Naive thymus-derived CD8-positive, alpha-beta T cell (primary cell): ENCODE measurements around the gene APLNR. TPM values are rescaled to one million over a fixed set of nuclear protein-coding genes. Genes with fewer than 3 reads are reported as not detected.
"Not testable (repeated sequence)": the region's sequence is repeated elsewhere in the genome, so short reads cannot be mapped to it uniquely, and the experiment has no call there.

Source experiments
- ATAC-seq, 2 donors: fragments of 150-1000 bp; cut with Tn5 transposase in 1 of 2; sonication (Bioruptor Pico), chemical (Tn5 transposase) in 1 of 2; 1 replicate in 1 of 2; 2 replicates in 1 of 2; pipeline ENCODE4 v1.10.0; 2021; ENCODE audit warnings: mild to moderate bottlenecking in 2 of 2, moderate library complexity in 2 of 2
- POLR2A ChIA-PET: fragments of 350-600 bp; sonication (Branson Sonifier 250); formaldehyde crosslinking; loops from one replicate; lab custom pipeline; 2021; ENCODE audit warnings: antibody characterized with exemption; lab: Charles Lee
- DNase-seq, 10 donors: peaks; one replicate each; pipeline versions ENCODE4 v3.0.0 to v3.0.0-alpha.2; 2020 to 2022
- H3K27ac Mint-ChIP-seq, 10 donors: one replicate each; pipeline ENCODE4 v1.8.0; 2020 to 2022; ENCODE audit warnings: mild to moderate bottlenecking in 10 of 10, mixed read lengths in 10 of 10, moderate library complexity in 4 of 10, inconsistent platforms in 1 of 10
- H3K27me3 Mint-ChIP-seq, 5 donors: one replicate each; pipeline ENCODE4 v1.8.0; 2021 to 2022; ENCODE audit warnings: mixed read lengths in 5 of 5
- H3K36me3 Mint-ChIP-seq, 3 donors: one replicate each; pipeline ENCODE4 v1.8.0; 2020 to 2022; ENCODE audit warnings: mixed read lengths in 3 of 3, mild to moderate bottlenecking in 2 of 3, inconsistent platforms in 1 of 3
- H3K4me1 Mint-ChIP-seq, 4 donors: one replicate each; pipeline ENCODE4 v1.8.0; 2021 to 2022; ENCODE audit warnings: mixed read lengths in 4 of 4
- H3K4me3 Mint-ChIP-seq, 10 donors: one replicate each; pipeline ENCODE4 v1.8.0; 2020 to 2022; ENCODE audit warnings: mild to moderate bottlenecking in 10 of 10, mixed read lengths in 10 of 10, moderate library complexity in 6 of 10, inconsistent platforms in 1 of 10
- H3K9me3 Mint-ChIP-seq, 9 donors: one replicate each; pipeline ENCODE4 v1.8.0; 2020 to 2022; ENCODE audit warnings: mixed read lengths in 9 of 9, mild to moderate bottlenecking in 3 of 9, inconsistent platforms in 1 of 9, moderate library complexity in 1 of 9
- polyA plus RNA-seq, 3 donors: library from polyadenylated mRNA; unstranded; fragments of 300-500 nt; fragmentation: Illumina TruSeq; gene quantifications; one replicate each; pipeline ENCODE4 v1.2.3, GENCODE V29; 2021
- total RNA-seq, 8 experiments: library from RNA in 2 of 8; stranded (reverse) in 2 of 8; gene quantifications; one replicate each; pipeline ENCODE4 v1.2.3 and lab custom pipeline; 2021 to 2026

The APLNR gene
- not detected for total RNA-seq
- polyA plus RNA-seq = not detected
- total RNA-seq (lab: John Stamatoyannopoulos, UW) = 0 reads per million in 6 experiments

DNA sequence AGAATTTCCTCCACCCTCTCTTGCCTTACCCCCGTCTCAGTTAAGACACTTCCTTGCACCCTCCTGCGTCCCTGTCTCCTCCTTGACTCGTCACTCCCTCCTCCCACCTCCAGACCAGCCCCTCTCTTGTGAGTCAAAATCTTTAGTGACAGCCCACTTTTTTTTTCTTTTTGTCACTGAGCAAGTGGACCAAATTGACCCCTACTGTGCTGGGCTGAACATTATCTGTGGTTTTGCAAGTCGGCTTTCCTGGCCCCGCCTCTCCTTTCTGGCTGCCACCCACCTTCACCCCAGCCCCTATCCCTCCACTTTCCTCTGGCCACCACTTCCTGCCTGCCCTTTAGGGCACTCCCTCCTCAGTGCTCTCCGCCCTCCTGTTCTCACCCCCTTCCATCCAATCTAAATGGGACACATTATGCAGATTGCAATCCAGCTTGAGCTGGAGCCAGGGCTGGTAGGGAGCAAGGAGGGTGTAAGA is at the start of gene APLNR:
Gene APLNR (minus strand): TSS at position 47 of the 478 bp plus-strand sequence. CDS start 246 bp downstream, outside the sequence.
- no peak within 1 kb of the TSS for H3K27ac Mint-ChIP-seq
- no peak for DNase-seq
- POLR2A ChIA-PET = no interaction called here
- H3K9me3 Mint-ChIP-seq = no peaks in the 10 kb centered on the region
- peak within 1 kb of the TSS in 2 of 10 donors; percentile 24 to 69 for H3K4me3 Mint-ChIP-seq
- no peaks in the 10 kb centered on the region for H3K36me3 Mint-ChIP-seq
- ATAC-seq = no peak
- H3K27me3 Mint-ChIP-seq = peaks cover 32 to 96% (median 60%) of the 10 kb centered on the region in 5 donors
- H3K4me1 Mint-ChIP-seq = peaks cover 6 to 12% (median 10%) of the 10 kb centered on the region in 4 donors

DNA sequence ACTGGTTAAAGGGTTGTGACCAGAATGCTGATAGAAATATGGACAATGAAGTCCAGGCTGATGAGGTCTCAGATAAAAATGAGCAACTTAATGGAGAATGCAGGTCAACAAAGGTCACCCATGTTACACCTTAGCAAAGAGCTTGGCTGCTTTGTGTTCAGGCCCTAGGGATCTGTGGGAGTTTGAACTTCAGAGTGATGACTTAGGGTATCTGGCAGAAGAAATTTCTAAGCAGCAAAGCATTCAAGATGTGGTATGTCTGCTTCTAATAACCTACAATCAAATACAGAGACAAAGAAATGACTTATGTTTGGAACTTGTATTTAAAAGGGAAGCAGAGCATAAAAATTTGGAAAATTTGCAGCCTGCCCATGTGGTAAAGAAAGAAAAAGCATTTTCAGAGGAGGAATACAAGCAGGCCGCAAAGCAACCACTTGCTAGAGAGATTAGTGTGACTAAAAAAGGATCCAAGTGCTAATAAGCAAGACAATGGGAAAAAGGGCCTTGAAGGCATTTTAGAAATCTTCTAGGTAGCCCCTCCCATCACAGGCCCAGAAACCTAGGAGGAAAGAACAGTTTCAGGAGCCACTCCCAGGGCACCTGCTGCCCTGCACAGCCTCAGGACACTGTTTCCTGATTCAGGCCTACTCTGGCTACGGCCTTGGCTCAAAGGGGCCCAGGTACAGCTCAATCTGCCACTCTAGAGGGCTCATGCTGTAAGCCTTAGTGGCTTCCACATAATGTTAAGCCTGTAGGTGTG is 46.4 kb upstream of the APLNR start:
- H3K4me3 Mint-ChIP-seq = no peak overlapping the region
- H3K9me3 Mint-ChIP-seq = peaks cover 0 to 23% (median 0%) of the 10 kb centered on the region in 9 donors
- no peaks in the 10 kb centered on the region for H3K4me1 Mint-ChIP-seq
- POLR2A ChIA-PET = no interaction called here
- peaks cover 0 to 12% (median 0%) of the 10 kb centered on the region in 3 donors for H3K36me3 Mint-ChIP-seq
- DNase-seq (no peak), ATAC-seq (no peak)
- H3K27ac Mint-ChIP-seq = no peak overlapping the region
- peaks cover 2 to 13% (median 9%) of the 10 kb centered on the region in 5 donors for H3K27me3 Mint-ChIP-seq

DNA sequence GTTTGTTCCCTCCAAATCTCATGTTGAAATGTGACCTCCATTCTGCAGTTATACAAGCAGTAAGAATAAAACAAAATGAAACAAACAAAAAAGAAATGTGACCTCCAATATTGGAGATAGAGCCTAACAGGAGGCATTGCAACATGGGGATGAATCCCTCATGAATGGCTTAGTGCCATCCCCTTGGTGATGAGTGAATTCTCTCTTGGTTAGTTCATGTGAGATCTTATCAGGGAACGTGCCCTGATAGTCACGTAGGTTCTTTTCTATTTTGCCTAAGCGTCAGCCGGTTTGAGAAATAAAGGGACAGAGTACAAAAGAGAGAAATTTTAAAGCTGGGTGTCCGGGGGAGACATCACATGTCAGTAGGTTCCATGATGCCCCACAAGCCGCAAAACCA is 44.5 kb upstream of the APLNR start:
- H3K4me3 Mint-ChIP-seq, H3K4me1 Mint-ChIP-seq, H3K27ac Mint-ChIP-seq, ATAC-seq, POLR2A ChIA-PET, DNase-seq: not testable (repeated sequence)
- Mint-ChIP-seq H3K27me3 (peaks cover 11 to 23% (median 15%) of the 10 kb centered on the region in 5 donors), H3K36me3 (peaks cover 0 to 12% (median 0%) of the 10 kb centered on the region in 3 donors), H3K9me3 (peaks cover 0 to 23% (median 0%) of the 10 kb centered on the region in 9 donors)

DNA sequence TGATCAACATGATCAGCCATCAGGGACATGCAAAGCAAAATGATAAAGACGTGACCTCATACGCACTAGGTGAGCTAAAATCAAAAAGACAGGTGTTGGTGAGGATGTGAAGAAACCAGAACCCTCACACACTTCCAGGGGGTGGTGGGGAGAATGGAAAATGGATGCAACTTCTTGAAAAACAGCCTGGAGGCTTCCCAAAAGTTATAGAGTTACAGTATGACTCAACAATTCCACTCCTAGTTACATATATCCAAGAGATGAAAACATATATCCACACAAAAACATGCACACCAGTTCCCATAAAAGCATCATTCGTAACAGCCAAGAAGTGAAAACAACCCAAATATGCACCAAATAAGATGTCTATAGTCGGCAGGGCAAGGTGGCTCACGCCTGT is 42.1 kb upstream of the APLNR start:
- H3K27ac Mint-ChIP-seq = no peak overlapping the region
- no peak overlapping the region for H3K4me3 Mint-ChIP-seq
- H3K9me3 Mint-ChIP-seq = peaks cover 0 to 25% (median 2%) of the 10 kb centered on the region in 9 donors

DNA sequence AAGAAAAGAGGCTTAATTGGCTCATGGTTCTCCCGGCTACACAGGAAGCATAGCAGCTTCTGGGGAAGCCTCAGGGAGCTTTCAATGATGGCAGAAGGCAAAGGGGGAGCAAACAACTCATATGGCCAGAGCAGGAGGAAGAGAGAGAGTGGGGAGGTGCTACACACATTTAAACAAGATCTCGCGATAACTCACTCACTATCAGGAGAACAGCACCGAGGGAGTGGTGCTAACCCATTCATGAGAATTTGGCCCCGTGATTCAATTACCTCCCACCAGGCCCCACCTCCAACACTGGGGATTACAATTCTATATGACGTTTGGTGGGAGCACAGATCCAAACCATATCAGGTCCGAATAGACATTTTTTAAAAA is 41.7 kb upstream of the APLNR start:
- no peak overlapping the region for H3K4me3 Mint-ChIP-seq

More for the DNA sequence above, 42.1 kb upstream of the APLNR start:
- H3K27me3 Mint-ChIP-seq = peaks cover 14 to 33% (median 28%) of the 10 kb centered on the region in 5 donors
- DNase-seq (no peak), ATAC-seq (no peak)
- H3K36me3 Mint-ChIP-seq = peaks cover 0 to 14% (median 0%) of the 10 kb centered on the region in 3 donors
- POLR2A ChIA-PET = no interaction called here
- H3K4me1 Mint-ChIP-seq = peaks cover 2 to 7% (median 4%) of the 10 kb centered on the region in 4 donors

DNA sequence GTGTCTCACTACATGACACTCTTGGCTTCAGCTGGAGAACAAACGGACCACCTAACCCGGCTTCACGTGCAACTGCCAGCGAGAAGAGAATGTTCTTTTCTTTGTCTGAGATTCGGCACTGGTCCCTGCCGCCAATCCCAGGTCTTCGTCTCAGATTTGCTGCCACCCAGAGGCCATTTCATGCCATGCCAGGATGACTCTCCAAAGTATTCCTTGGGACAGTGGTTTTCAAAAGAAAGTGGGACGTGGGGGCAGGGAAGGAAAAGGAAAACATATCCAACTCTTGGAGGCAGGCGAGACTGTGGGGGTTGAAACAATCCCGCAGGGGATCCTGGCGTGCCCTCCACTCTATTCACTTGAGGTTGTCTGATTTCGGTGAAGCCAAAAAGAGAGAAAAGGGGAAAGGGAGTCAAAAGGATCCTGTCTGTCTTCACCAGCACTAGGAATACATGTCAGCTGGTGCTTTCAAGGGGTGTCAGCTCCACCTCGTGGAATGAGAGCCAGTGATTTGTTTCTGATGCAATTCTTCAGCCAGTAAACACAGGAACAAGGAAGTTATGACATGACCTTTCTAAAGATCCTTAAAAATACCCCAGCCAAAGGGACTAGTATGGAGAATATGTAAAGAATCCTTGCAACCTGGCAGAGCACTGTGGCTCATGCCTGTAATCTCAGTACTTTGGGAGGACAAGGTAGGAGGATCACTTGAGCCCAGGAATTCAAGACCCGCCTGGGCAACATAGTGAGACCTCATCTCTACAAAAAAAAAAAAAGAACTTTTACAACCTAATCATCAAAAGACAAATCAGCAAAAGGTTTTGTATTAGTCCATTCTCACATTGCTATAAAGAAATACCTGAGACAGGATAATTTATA is 41.0 kb upstream of the APLNR start:
- Mint-ChIP-seq H3K36me3 (peaks cover 0 to 20% (median 0%) of the 10 kb centered on the region in 3 donors), H3K4me3 (no peak overlapping the region), H3K9me3 (peaks cover 0 to 33% (median 9%) of the 10 kb centered on the region in 9 donors), H3K4me1 (peaks cover 2 to 7% (median 4%) of the 10 kb centered on the region in 4 donors), H3K27me3 (peaks cover 14 to 38% (median 33%) of the 10 kb centered on the region in 5 donors), H3K27ac (no peak overlapping the region)
- ATAC-seq (peak in 1 of 2 donors; percentile 42), DNase-seq (no peak)
- POLR2A ChIA-PET = no interaction called here

More for the DNA sequence above, 41.7 kb upstream of the APLNR start:
- POLR2A ChIA-PET = no interaction called here
- Mint-ChIP-seq H3K27ac (no peak overlapping the region), H3K9me3 (peaks cover 0 to 28% (median 4%) of the 10 kb centered on the region in 9 donors), H3K4me1 (peaks cover 2 to 7% (median 4%) of the 10 kb centered on the region in 4 donors), H3K36me3 (peaks cover 0 to 16% (median 0%) of the 10 kb centered on the region in 3 donors), H3K27me3 (peaks cover 14 to 33% (median 30%) of the 10 kb centered on the region in 5 donors)
- no peak for ATAC-seq
- no peak for DNase-seq

DNA sequence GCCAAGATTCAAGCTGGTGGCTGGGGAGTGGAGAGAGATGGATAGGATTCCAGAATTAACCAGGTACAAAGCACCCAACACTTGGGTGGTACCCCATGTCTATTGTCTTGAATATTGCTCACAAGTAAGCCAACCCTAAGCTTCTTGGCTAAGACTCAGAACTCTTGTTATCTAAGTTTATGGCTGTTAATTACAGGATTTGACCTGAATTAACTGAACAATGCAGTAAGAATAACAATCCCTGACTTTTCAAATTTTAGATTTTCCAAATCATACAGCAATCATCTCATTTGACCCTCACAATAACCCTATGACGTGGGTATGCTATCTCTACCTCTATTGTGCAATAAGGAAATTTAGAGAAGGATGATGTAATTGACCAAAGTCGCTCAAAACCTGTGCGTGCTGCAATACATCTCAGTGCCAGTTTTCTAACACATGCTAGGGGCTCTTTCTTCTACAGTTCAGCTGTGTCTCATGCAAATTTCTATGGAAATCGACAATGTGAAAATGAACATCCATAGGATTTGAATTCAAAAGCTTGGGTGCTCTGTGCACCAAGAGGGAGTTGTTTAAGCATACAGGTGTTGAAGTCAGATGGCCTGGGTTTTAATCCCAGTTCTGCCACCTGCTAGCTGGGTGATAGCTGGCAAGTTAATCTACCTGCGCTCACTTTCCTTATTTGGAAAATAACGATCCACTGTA is 40.1 kb upstream of the APLNR start:
- Mint-ChIP-seq H3K4me3 (no peak overlapping the region), H3K27me3 (peaks cover 14 to 43% (median 34%) of the 10 kb centered on the region in 5 donors), H3K36me3 (peaks cover 0 to 22% (median 0%) of the 10 kb centered on the region in 3 donors), H3K9me3 (peaks cover 0 to 29% (median 13%) of the 10 kb centered on the region in 9 donors), H3K27ac (no peak overlapping the region), H3K4me1 (peaks cover 2 to 7% (median 4%) of the 10 kb centered on the region in 4 donors)
- POLR2A ChIA-PET = no interaction called here
- no peak for DNase-seq
- ATAC-seq = no peak

DNA sequence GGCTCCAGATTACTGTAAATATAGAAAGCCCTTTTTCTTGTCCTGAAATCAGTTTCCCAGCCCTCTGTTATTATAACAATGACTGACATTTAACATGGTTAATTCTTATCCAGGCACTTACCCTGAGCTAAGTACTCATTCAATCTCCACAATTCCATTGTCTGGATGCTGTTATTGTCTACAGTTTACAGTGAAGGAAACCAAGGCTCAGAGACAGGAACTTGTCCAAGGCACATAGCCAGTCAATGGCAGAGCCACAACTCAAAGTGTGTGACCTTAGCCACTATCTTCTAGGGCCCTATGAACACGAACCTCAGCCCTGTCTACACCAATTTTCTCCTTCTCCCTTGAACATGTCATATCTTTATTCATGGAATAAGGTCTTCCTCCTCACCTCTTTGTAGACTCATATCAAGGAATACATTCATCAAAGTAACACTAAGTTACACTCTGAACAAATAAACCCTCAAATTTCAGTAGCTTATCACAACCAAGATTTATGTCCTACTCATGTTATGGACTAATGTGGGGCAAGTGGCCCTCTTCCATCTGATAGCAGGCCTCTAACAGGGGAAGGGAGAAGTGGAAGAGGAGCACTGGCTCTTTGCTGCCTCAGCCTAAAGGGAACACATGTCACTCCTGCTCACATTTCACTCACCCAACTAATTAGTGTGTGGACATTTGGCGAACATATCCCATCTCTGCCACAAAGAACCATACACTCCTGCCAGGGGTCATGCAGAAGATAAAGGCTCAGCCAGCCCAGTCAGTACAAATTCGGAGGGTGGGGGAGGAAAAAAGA is 39.3 kb upstream of the APLNR start:
- Mint-ChIP-seq H3K4me1 (peaks cover 2 to 7% (median 4%) of the 10 kb centered on the region in 4 donors), H3K27ac (no peak overlapping the region), H3K36me3 (peaks cover 0 to 22% (median 0%) of the 10 kb centered on the region in 3 donors), H3K9me3 (peaks cover 0 to 25% (median 12%) of the 10 kb centered on the region in 9 donors), H3K4me3 (no peak overlapping the region), H3K27me3 (peaks cover 20 to 48% (median 35%) of the 10 kb centered on the region in 5 donors)
- ATAC-seq (no peak), DNase-seq (no peak)
- POLR2A ChIA-PET = no interaction called here

DNA sequence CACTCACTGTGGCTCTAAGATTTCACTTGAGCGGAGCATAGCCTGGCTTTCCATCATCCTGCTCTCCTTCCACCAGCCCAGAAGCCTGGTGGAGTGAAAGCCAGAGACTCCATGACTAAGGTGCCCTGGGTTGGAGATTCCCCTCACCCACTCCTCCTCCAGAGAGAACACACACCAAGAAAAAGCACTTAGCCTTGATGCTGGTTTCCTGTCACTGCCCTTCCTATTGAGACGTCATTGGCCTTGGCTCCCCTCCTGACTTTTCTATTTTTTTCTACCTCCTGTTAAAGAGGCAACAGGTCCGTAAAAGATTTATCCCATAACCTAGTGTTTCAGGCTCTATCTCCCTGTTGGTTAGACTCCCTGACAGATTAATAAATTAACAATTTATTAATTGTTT is 38.5 kb upstream of the APLNR start:
- DNase-seq (no peak), ATAC-seq (no peak)
- peaks cover 0 to 20% (median 10%) of the 10 kb centered on the region in 9 donors for H3K9me3 Mint-ChIP-seq
- H3K36me3 Mint-ChIP-seq = peaks cover 0 to 20% (median 0%) of the 10 kb centered on the region in 3 donors
- peak overlapping the region in 1 of 10 donors; percentile 7 for H3K27ac Mint-ChIP-seq
- no peak overlapping the region for H3K4me3 Mint-ChIP-seq
- peaks cover 27 to 48% (median 35%) of the 10 kb centered on the region in 5 donors for H3K27me3 Mint-ChIP-seq
- peaks cover 2 to 7% (median 4%) of the 10 kb centered on the region in 4 donors for H3K4me1 Mint-ChIP-seq
- POLR2A ChIA-PET = no interaction called here

DNA sequence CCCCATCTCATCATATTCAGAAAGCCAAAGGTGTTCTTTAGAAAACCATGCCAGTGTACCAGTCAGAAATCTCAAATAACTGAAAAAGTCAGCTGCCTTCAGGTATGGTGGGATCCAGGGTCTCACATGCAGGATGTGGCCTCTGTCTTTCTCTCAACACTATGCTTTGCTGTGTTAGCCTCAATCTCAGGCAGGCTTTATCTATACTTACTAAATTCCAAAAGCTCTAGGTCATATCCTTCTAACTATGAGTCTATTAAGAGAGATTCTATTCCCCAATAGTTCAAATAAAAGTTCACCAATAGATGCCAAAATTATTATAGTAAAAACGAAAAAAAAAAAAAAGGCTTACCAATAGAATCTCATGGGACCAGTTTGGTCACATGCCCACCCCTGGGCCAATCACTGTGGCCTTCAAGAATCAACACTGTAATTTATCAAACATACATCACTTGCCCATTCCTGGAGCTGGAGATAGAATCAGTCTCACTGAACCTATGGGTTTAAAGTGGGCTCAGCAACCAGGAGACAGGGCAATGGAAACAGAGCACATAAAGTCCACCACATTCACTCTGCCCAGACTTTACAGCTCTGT is 38.0 kb upstream of the APLNR start:
- no peak overlapping the region for H3K4me3 Mint-ChIP-seq
- H3K27me3 Mint-ChIP-seq = peaks cover 27 to 48% (median 35%) of the 10 kb centered on the region in 5 donors
- DNase-seq = no peak
- POLR2A ChIA-PET = interaction anchor here (0.7 kb wide), 1 partner anchor 10 kb away, joined by 3 read pairs; no protein-coding TSS in a partner anchor
- H3K9me3 Mint-ChIP-seq = peaks cover 0 to 20% (median 10%) of the 10 kb centered on the region in 9 donors
- ATAC-seq = no peak
- H3K36me3 Mint-ChIP-seq = peaks cover 0 to 20% (median 0%) of the 10 kb centered on the region in 3 donors
- H3K27ac Mint-ChIP-seq = no peak overlapping the region
- H3K4me1 Mint-ChIP-seq = peaks cover 2 to 7% (median 4%) of the 10 kb centered on the region in 4 donors
